ENCODE results near the gene PPP3CB.

GRCh38 chr10:73406846-73407245 is 89.0 kb downstream of the PPP3CB start:
- TF ChIP-seq CTCF (conservative IDR thresholded peaks at IDR 0.05 in 1 of 2, IDR thresholded peaks at IDR 0.05 in 1 of 2; ENCODE audit: extremely low read depth in 1 of 2, insufficient read depth in 1 of 2, low read depth in 1 of 2, low read length in 2 of 2) (no peak), EZH2 (IDR thresholded peaks at IDR 0.05; ENCODE audit: borderline replicate concordance, low read length) (no peak)

Data from mammary epithelial cell (primary cell).